GM19452 (cell line): ENCODE results near the gene TMCO6.
A peak's percentile ranks its signal among the peaks of the same experiment; 100 is the strongest.
"Not testable (repeated sequence)": the region's sequence is repeated elsewhere in the genome, so short reads cannot be mapped to it uniquely, and the experiment has no call there.

Experiments used
- ATAC-seq: cut with Tn5 transposase; IDR thresholded peaks from one replicate; pipeline ENCODE4 v1.9.1; 2021; ENCODE audit not compliant: unreplicated experiment

The TMCO6 gene

GRCh38 chr5:140630292-140631035 lies 8.8 kb upstream of the TMCO6 start:
- no peak for ATAC-seq

- ATAC-seq, result no peak
Observed at GRCh38 chr5:140631036-140631417, 8.2 kb upstream of the TMCO6 start.

DNA sequence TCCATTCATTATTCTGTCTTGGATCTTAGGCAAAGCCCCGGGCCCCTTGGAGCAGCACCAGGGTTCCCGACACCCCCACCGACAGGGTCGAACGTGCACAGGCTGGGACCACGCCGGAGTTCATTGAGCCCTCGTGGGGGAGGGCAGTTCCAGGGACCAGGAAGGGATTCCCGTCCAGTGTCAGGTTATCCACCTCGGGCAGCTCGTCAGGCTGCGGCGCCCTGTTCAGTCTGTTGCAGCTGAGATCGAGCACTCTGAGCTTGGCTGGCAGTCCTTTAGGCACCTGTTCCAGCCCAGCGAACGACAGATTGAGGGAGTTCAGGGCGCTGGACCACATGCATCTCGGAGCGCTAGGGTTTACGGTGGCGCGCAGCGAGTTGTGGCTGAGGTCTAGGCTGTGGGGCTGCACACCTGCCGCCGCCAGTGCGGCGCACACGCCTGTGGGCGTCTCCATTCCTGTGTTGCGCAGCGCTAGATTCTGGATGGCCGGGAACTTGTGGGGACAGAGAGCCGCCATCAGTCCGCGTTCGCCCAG lies 7.4 kb upstream of the TMCO6 start:
- peak; percentile 25 for ATAC-seq

DNA sequence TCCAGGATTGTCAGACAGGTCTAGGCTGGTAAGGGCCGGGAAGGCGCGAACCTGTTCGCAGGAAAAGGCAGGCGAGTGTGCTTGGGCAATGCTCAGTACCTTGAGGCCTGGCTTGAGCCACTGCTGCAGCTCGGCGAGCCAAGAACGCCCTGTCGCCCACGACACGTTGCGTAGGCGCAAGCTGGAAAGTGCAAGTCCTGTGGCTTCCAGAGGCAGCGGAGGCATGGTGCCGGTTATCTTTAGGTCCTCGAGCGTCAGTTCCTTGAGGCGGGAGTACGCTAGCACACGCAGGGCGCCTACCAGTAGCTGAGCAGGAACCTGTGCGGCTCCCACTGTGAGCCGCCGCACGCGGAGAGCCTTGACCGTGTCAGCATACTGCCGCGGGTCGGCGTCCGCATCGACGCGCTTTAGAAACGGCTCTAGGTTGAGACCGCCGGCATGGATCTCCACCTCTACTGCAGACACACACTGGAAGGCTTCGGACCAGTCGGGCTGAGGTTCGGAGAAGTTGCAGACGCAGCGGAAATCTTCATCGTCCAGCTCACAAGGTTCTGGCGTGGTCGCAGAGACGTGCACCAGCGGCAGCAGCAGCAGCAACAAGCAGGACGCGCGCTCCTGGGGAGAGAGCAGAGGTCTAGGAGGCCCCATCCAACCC lies 6.8 kb upstream of the TMCO6 start:
- peak; percentile 57 for ATAC-seq

DNA sequence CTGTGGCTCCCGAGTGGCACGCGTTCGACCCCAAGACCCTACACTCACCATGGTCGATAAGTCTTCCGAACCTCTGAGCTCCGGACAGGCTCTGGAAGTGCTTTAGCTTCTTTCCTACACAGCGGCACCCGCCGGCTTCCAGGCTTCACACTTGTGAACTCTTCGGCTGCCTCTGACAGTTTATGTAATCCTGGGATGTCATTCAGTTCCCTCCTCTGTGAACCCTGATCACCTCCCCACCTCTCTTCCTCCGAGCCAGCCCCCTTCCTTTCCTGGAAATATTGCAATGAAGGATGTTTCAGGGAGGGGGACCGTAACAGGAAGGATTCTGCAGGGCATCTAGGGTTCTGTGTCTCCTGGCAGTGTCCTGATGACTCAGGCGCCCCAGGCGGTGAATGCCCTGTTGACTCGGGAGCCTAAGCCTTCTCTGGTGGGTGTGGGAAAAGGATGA lies 6.2 kb upstream of the TMCO6 start, which contains the start of gene CD14:
Gene CD14, minus strand, starts transcription at position 155 of the 451 bp plus-strand sequence. Its CDS starts 104 bp downstream, at position 51.
- peak; percentile 10 for ATAC-seq

GRCh38 chr5:140633501-140633900 lies 5.8 kb upstream of the TMCO6 start:
- no peak for ATAC-seq

DNA sequence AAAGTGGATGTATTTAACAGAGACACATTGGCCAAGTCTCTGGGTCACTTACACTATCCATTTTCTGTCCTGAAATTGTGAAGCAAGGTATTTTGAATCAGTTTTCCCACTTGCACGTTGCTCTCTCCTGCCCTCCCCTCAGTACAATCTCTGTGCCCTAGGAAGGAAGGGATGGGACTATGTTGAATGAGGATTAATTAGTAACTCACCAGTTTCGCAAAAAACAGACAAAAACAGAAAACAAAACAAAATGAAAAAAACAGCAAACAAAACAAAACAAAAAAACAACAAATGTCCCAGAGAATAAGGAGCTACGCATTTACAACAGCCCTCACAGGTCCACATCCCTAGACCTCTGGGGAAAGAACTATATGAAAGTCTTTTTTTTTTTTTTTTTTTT lies 5.1 kb upstream of the TMCO6 start:
- ATAC-seq, result no peak

DNA sequence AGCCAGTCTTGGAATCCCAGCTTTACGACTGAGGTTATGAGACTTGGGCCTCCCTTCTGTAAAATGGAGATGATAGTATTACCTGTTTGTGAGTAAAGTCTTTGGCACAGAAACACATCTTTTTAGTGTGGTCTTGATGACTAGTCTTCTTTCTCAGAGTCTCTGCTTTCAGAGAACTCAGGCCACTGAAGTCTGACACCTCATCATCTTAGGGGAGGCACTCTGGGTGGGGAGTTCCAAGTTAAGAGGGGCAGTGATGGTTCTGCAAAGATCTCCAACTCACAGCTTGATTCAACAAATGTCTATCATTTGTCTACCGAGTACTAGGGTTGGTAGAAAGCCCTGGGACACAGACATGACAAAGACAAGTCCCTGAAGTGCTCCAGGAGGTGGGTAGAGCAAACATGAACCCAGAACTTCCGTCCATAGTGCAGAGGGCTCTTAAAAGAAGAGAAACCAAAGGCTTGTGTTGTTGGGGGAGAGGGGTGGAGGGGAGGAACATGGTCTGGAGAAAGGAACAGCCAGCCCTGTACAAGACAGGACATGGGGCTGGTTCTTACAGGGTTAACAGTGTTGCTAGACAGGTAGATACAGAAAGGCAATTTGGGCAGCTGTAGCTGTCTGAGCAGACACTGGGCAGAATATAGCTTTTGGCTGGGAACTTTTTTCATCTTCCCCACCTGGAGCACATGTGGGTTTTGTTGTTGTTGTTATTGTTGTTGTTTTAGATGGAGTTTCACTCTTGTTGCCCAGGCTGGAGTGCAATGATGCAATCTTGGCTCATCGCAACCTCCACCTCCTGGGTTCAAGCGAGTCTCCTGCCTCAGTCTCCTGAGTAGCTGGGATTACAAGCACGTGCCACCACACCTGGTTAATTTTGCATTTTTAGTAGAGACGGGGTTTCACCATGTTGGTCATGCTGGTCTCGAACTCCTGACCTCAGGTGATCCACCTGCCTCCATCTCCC lies 3.7 kb upstream of the TMCO6 start:
- ATAC-seq, result no peak

DNA sequence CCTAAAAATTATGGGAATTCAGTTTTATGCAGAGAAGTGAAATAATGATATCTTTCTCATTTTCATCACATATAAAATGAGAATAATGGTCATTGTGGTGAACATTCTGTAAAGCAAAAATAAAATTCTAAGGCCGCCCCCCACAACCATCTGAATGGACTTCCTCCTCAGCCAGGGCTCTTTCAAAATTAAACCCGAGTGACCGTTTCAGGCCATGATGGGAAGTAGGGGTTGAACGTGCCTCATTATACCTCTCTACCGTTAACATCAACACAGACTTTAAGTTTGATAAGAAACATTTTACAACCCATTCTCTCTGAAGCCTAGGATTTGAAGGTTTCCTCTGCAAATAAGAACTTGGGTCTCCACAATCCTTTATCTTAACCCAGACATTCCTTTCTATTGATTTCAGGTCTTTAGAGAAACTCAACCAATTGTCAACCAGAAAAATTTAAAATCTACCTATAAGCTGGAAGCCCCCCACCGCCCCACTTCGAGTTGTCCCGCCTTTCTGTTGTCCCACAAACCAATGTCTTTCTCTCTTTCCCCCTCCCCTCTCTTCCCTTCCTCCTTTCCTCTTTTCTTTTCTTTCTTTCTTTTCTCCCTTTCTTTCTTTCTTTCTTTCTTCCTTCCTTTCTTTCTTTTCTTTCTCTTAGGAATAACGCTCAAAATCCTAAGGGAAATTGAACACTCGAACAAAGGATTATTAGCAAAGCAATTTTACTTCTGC lies 1.7 kb upstream of the TMCO6 start:
- ATAC-seq, result no peak

- not testable (repeated sequence) for ATAC-seq
Observed at GRCh38 chr5:140638898-140639147, 428 bp upstream of the TMCO6 start.

DNA sequence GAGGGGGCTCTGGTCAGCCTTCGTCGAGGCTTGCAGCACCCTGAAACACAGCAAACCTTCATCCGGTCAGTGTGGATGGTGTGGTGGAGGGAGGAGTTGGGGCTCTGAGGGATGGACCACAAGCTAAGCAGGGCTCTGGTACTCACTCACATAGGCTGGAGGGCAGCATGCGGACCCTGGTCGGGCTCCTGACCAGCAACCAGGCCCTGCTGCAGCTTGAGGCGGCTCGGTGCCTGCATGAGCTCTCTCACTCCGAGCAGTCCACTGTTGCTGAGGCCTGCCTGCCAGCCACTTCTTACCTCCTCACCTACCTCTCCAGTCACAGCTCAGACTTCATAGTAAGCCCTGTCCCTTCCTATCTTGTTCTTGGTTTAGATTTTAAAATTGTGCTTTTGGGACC lies 2.5 kb downstream of the TMCO6 start:
- no peak for ATAC-seq

DNA sequence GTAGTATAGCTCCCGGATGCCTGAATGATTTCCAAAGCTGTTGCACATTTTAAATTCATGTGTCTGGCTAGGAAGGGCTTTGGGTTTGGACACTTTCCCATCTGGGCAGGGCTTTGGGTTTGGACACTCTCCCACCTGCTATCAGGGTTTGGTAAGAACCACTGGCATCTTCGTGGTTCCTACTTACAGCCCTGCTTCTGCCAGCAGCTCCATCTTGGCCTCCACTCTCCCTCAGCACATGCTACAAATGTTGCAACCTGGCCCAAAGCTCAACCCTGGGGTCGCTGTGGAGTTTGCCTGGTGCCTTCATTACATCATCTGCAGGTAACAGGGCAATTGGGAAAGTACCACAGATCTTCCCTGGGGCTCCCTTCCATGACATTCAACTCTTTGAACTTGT lies 3.5 kb downstream of the TMCO6 start:
- ATAC-seq, result no peak

GRCh38 chr5:140647042-140647419 lies 7.8 kb downstream of the TMCO6 start:
- ATAC-seq, result no peak

DNA sequence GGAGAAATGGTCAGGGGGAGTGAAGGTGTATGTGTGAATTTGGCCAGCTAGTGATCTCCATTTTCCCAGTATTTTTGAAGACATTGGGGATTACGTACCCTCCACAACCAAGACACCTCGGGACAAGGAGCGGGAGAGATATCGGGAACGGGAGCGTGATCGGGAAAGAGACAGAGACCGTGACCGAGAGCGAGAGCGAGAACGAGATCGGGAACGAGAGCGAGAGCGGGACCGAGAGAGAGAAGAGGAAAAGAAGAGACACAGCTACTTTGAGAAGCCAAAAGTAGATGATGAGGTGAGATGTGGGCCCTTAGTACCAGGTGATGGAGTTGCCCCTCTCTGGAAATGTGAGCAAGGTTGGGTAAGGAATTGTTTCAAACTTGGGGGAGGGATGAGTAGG lies 19.6 kb downstream of the TMCO6 start:
- no peak for ATAC-seq

DNA sequence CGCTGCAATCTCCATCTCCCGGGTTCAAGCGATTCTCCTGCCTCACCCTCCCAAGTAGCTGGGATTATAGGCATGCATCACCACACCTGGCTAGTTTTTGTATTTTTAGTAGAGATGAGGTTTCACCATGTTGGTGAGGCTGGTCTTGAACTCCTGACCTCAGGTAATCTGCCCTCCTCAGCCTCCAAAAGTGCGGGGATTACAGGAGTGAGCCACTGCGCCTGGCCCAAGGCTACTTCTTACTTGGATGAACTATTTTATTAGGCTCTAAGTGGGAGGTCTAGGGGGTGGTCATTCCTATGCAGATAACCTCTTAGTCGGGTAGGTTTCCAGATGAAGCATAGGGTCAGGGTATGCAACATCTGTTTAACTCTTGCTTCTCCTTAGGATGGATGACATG lies 21.1 kb downstream of the TMCO6 start:
- ATAC-seq, result not testable (repeated sequence)

DNA sequence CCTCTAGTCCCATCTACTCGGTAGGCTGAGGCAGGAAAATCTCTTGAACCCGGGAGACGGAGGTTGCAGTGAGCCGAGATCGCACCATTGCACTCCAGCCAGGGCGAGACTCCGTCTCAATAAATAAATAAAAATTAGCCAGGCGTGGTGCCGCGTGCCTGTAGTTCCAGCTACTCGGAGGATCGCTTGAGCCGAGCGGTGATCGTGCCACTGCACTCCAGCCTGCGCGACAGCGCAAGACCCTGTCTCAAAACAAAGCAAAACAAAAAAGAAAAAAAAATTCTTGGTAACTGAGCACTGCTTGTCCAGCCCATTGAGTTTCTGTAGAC lies 24.7 kb downstream of the TMCO6 start:
- ATAC-seq, result no peak

- ATAC-seq, result peak; percentile 99
Observed at GRCh38 chr5:140664359-140665119, 25.3 kb downstream of the TMCO6 start, which contains the start of gene WDR55. TSS of gene WDR55 (plus strand) at chr5:140664904. CDS start at chr5:140664913, 9 bp downstream.

GRCh38 chr5:140671035-140671434 lies 31.8 kb downstream of the TMCO6 start:
- ATAC-seq, result not testable (repeated sequence)

- no peak for ATAC-seq
Observed at GRCh38 chr5:140671472-140672125, 32.3 kb downstream of the TMCO6 start.
